Activated T-cell treated with anti-CD3 and anti-CD28 coated beads, Interleukin-2, amount 50 U/mL, for 24 hours (primary cell): ENCODE results near the gene BLMH.
"Not testable (repeated sequence)": the region's sequence is repeated elsewhere in the genome, so short reads cannot be mapped to it uniquely, and the experiment has no call there.

Experiments used
- DNase-seq: peaks from one replicate; pipeline ENCODE4 v3.0.0-alpha.2; 2020
- H3K27ac Mint-ChIP-seq: 2 replicates; pipeline ENCODE4 v1.8.0; 2020; ENCODE audit warnings: mild to moderate bottlenecking, mixed read lengths
- H3K27me3 Mint-ChIP-seq: 2 replicates; pipeline ENCODE4 v1.8.0; 2020; ENCODE audit warnings: mixed read lengths
- H3K36me3 Mint-ChIP-seq: 2 replicates; pipeline ENCODE4 v1.8.0; 2020; ENCODE audit warnings: low read depth, mixed read lengths
- H3K4me1 Mint-ChIP-seq: 2 replicates; pipeline ENCODE4 v1.8.0; 2020; ENCODE audit warnings: low read depth, mixed read lengths
- H3K4me3 Mint-ChIP-seq: 2 replicates; pipeline ENCODE4 v1.8.0; 2020; ENCODE audit warnings: mild to moderate bottlenecking, moderate library complexity, mixed read lengths
- H3K9me3 Mint-ChIP-seq: 2 replicates; pipeline ENCODE4 v1.8.0; 2020; ENCODE audit warnings: mixed read lengths

The BLMH gene

GRCh38 chr17:30200656-30201055 is 91.1 kb downstream of the BLMH start:
- DNase-seq, H3K9me3 Mint-ChIP-seq, H3K4me1 Mint-ChIP-seq, H3K27ac Mint-ChIP-seq, H3K4me3 Mint-ChIP-seq, H3K36me3 Mint-ChIP-seq: not testable (repeated sequence)
- H3K27me3 Mint-ChIP-seq = peaks cover 29% of the 10 kb centered on the region

GRCh38 chr17:30200106-30200505 is 91.6 kb downstream of the BLMH start:
- no peak for DNase-seq
- Mint-ChIP-seq H3K27ac (no peak overlapping the region), H3K4me1 (no peaks in the 10 kb centered on the region), H3K9me3 (no peaks in the 10 kb centered on the region), H3K27me3 (peaks cover 29% of the 10 kb centered on the region), H3K36me3 (no peaks in the 10 kb centered on the region), H3K4me3 (no peak overlapping the region)

GRCh38 chr17:30199600-30199999 is 92.1 kb downstream of the BLMH start:
- H3K27ac Mint-ChIP-seq = no peak overlapping the region
- H3K4me1 Mint-ChIP-seq = no peaks in the 10 kb centered on the region
- no peak overlapping the region for H3K4me3 Mint-ChIP-seq
- no peaks in the 10 kb centered on the region for H3K36me3 Mint-ChIP-seq
- no peaks in the 10 kb centered on the region for H3K9me3 Mint-ChIP-seq
- DNase-seq = no peak
- peaks cover 28% of the 10 kb centered on the region for H3K27me3 Mint-ChIP-seq
